Epithelial cell of proximal tubule (primary cell): ENCODE data around the gene C7. TPM values are rescaled to one million over a fixed set of nuclear protein-coding genes. Genes with fewer than 3 reads are reported as not detected.
A peak's percentile ranks its signal among the peaks of the same experiment; 100 is the strongest.

Experiments
- DNase-seq: peaks from one replicate; pipeline ENCODE4 v3.0.0-alpha.2; 2011; ENCODE audit warnings: low read depth
- H3K4me3 ChIP-seq: 2 replicates; pipeline ENCODE4 v1.5.1; 2011; ENCODE audit warnings: low read depth, mild to moderate bottlenecking, low read length
- CTCF ChIP-seq: conservative IDR thresholded peaks from 2 replicates; pipeline ENCODE4 v1.5.1; 2012; ENCODE audit warnings: low read depth, mild to moderate bottlenecking, low read length
- total RNA-seq: library from RNA; depleted of rRNA; stranded (reverse); fragments of >200 nt; gene quantifications from 2 replicates; pipeline ENCODE4 v1.2.3, GENCODE V29; 2015

The C7 gene
- total RNA-seq, 1 donor from 2014 or later, result not detected

- TF ChIP-seq CTCF, result no peak
- H3K4me3 ChIP-seq, result no peak overlapping the region
- no peak for DNase-seq
These were observed 79.6 kb downstream of the C7 start for GRCh38 chr5:40988746-40989510.

GRCh38 chr5:40991168-40991980 lies 82.1 kb downstream of the C7 start:
- H3K4me3 ChIP-seq, result no peak overlapping the region
- DNase-seq, result peak; percentile 38
- no peak for TF ChIP-seq CTCF

- no peak overlapping the region for H3K4me3 ChIP-seq
- no peak for TF ChIP-seq CTCF
- DNase-seq, result no peak
These were observed 82.8 kb downstream of the C7 start for GRCh38 chr5:40991981-40992559.

GRCh38 chr5:40995801-40996586 lies 86.7 kb downstream of the C7 start:
- peak; percentile 50 for DNase-seq
- TF ChIP-seq CTCF, result no peak
- no peak overlapping the region for H3K4me3 ChIP-seq

GRCh38 chr5:40999142-40999541 lies 89.8 kb downstream of the C7 start:
- DNase-seq, result no peak
- TF ChIP-seq CTCF, result no peak
- no peak overlapping the region for H3K4me3 ChIP-seq

GRCh38 chr5:40999966-41000365 lies 90.7 kb downstream of the C7 start:
- no peak for TF ChIP-seq CTCF
- DNase-seq, result no peak

More at GRCh38 chr5:40999966-41000365, 90.7 kb downstream of the C7 start:
- no peak overlapping the region for H3K4me3 ChIP-seq
